Epithelial cell of esophagus (primary cell): ENCODE measurements around the gene CFAP210.

Experiments used
- DNase-seq: peaks from one replicate; pipeline ENCODE4 v3.0.0; 2010; ENCODE audit warnings: low read depth
- H3K4me3 ChIP-seq: 2 replicates; pipeline ENCODE4 v1.5.1; 2011; ENCODE audit warnings: mild to moderate bottlenecking, low read length, control low read depth
- TF ChIP-seq, protein P1 (sequence below): IDR thresholded peaks from 2 replicates; pipeline ENCODE4 v1.5.1; 2011; ENCODE audit warnings: low read depth, mild to moderate bottlenecking, low read length, control low read depth, inconsistent platforms; ENCODE audit not compliant: insufficient read depth; ENCODE audit errors: missing control alignments

Gene CFAP210

DNA sequence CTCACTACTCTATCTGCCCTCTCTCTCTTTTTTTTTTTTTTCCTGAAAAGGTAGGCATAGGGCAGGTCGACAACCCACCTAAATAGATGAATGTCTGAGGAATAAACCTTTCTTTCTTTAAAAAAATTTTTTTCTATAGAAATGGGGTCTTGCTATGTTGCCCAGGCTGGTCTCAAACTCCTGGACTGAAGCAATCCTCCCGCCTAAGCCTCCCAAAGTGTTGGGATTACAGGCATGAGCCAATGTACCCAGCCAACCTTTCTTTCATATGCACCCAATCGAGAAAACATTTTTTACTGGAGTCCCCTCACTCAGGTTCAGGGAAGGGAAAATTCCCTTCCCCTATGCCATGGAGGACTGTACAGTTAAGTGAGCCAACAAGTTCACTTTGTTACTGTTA lies 31.0 kb downstream of the CFAP210 start:
- TF ChIP-seq, protein P1, sequence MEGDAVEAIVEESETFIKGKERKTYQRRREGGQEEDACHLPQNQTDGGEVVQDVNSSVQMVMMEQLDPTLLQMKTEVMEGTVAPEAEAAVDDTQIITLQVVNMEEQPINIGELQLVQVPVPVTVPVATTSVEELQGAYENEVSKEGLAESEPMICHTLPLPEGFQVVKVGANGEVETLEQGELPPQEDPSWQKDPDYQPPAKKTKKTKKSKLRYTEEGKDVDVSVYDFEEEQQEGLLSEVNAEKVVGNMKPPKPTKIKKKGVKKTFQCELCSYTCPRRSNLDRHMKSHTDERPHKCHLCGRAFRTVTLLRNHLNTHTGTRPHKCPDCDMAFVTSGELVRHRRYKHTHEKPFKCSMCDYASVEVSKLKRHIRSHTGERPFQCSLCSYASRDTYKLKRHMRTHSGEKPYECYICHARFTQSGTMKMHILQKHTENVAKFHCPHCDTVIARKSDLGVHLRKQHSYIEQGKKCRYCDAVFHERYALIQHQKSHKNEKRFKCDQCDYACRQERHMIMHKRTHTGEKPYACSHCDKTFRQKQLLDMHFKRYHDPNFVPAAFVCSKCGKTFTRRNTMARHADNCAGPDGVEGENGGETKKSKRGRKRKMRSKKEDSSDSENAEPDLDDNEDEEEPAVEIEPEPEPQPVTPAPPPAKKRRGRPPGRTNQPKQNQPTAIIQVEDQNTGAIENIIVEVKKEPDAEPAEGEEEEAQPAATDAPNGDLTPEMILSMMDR, result no peak

DNA sequence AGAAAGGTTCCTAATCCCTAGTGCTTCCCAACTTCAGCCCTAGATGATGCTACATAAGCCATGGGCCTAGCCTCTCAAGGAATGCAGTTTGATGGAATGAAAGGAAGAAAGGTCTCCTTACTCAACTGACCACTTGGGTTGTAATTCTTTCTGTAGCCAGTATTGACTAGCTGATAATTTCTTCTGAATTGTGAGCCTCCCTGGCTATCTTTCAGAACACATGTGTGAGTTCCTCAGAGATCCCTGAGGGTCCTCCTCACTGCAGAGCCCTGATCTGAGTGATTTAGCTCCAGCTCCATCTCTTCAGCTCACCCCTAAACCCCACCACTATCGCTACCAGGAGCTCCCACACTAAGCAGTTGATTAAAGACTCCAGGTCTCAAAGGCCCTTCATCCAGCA lies 31.5 kb downstream of the CFAP210 start:
- no peak for DNase-seq
- no peak overlapping the region for H3K4me3 ChIP-seq
- TF ChIP-seq, protein P1, result no peak

More for the DNA sequence above, 31.0 kb downstream of the CFAP210 start:
- no peak for DNase-seq
- H3K4me3 ChIP-seq, result no peak overlapping the region

DNA sequence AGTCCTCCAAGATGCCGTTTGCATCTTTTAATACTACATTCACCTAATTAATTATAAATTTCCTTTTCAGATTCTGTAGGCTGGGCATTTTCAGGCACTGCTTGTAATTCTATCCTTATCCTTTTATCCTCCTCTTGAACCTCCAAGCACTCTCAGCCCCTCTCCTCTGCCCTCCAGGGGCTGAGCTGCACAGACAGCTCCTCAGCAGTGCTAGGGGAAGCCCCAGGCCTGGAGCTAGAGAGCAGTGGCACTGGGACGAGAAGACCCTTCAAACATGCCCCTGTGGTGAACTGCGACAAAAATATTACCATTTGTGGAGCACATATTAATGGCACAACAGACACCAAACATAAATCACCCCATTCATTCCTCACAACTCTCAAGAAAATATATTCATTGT lies 32.9 kb downstream of the CFAP210 start:
- TF ChIP-seq, protein P1, result no peak
- H3K4me3 ChIP-seq, result no peak overlapping the region
- no peak for DNase-seq

- H3K4me3 ChIP-seq, result no peak overlapping the region
- TF ChIP-seq, protein P1, result no peak
- no peak for DNase-seq
These were observed 34.9 kb downstream of the CFAP210 start for GRCh38 chr2:169659320-169659719.

DNA sequence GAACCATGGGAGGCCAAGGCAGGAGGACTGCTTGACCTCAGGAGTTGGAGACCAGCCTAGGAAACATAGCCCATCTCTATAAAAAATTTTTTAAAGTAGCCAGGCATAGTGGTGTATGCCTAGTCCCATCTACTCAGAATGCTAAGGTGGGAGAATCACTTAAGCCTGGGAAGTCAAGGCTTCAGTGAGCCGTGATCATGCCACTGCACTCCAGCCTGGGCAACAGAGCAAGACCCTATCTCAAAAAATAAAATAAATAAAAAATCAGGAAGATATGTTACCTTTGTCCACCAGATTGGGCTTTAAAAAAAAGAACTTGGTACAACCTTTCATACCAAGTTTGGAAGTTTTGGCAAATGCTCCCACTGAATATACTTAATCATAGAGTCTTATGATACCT lies 35.3 kb downstream of the CFAP210 start:
- TF ChIP-seq, protein P1, result no peak
- H3K4me3 ChIP-seq, result no peak overlapping the region
- DNase-seq, result no peak

GRCh38 chr2:169656164-169656563 lies 38.0 kb downstream of the CFAP210 start:
- TF ChIP-seq, protein P1, result no peak
- H3K4me3 ChIP-seq, result no peak overlapping the region
- no peak for DNase-seq

DNA sequence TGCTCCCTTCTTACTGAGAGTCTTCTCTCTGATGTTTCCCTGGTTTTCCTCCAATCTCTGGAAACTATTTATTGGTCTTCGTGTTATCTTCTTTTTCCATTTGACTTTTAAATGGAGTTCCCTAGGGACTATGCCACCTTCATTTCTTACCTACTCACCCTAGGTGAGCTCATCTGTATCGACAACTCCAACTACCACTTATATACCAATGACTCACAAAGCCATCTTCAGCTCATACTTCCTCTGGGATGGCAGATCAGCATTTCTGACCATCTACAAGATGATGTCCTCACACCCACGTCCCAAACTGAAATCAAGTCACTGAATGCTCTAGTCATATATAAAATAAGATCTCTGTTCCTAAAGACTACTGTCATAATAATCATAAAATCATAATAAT lies 40.6 kb downstream of the CFAP210 start:
- TF ChIP-seq, protein P1, result no peak
- DNase-seq, result peak; percentile 52
- no peak overlapping the region for H3K4me3 ChIP-seq
